IPS-20b (cell line): ENCODE measurements around the gene HNRNPLL.
A peak's percentile ranks its signal among the peaks of the same experiment; 100 is the strongest.

ENCODE experiments used
- H3K27ac ChIP-seq: one replicate; pipeline ENCODE4 v1.5.1; 2013; ENCODE audit warnings: low read length
- H3K27me3 ChIP-seq: 2 replicates; pipeline ENCODE4 v1.6.1; 2013; ENCODE audit warnings: mild to moderate bottlenecking, low read length, inconsistent platforms; ENCODE audit not compliant: insufficient read depth
- H3K36me3 ChIP-seq: 2 replicates; pipeline ENCODE4 v1.6.1; 2013; ENCODE audit warnings: low read depth, mild to moderate bottlenecking, inconsistent platforms, low read length, moderate library complexity; ENCODE audit not compliant: insufficient read depth
- H3K4me1 ChIP-seq: 2 replicates; pipeline ENCODE4 v1.6.1; 2013; ENCODE audit warnings: mild to moderate bottlenecking, control low read depth, inconsistent platforms, low read length, moderate library complexity; ENCODE audit not compliant: insufficient read depth
- H3K4me3 ChIP-seq: 2 replicates; pipeline ENCODE4 v1.5.1; 2013; ENCODE audit warnings: mild to moderate bottlenecking, low read length, inconsistent platforms
- H3K9ac ChIP-seq: 2 replicates; pipeline ENCODE4 v1.6.1; 2013; ENCODE audit warnings: low read depth, mild to moderate bottlenecking, inconsistent platforms, low read length, moderate library complexity
- H3K9me3 ChIP-seq: 2 replicates; pipeline ENCODE4 v1.6.1; 2013; ENCODE audit warnings: mild to moderate bottlenecking, low read depth, low read length, inconsistent platforms; ENCODE audit not compliant: insufficient read depth

HNRNPLL gene

DNA sequence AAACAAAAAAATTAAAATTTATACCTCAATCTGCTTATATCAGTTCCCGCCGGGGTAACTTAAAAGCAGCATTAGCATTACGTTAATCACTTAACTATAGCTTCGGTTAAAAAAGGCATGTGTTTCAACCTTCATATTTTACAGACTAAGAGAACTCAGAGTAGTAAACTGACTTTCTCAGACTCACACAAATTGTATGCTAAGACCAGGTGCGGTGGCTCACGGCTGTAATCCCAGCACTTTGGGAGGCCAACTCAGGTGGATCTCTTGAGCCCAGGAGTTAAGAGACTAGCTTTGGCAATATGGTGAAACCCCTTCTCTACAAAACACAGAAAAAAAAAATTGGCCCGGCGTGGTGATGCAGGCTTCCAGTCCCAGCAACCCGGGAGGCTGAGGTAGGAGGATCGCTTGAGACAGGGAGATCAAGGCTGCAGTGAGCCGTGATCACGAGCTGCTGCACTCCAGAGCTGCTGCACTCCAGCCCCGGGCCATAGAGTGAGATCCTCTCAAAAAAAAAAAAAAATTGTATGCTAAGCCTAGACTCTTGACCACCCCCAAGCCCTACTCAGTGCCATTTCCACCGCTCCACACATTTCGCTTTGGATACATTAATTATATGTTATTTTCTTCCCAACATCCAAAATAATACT lies 2.4 kb downstream of the HNRNPLL start:
- no peak overlapping the region for H3K27ac ChIP-seq
- H3K9me3 ChIP-seq: no peaks in the 10 kb centered on the region
- no peaks in the 10 kb centered on the region for H3K36me3 ChIP-seq
- peak overlapping the region; percentile 93 for H3K9ac ChIP-seq
- H3K27me3 ChIP-seq: no peaks in the 10 kb centered on the region
- peak overlapping the region; percentile 99 for H3K4me3 ChIP-seq
- H3K4me1 ChIP-seq: peaks cover 17% of the 10 kb centered on the region

DNA sequence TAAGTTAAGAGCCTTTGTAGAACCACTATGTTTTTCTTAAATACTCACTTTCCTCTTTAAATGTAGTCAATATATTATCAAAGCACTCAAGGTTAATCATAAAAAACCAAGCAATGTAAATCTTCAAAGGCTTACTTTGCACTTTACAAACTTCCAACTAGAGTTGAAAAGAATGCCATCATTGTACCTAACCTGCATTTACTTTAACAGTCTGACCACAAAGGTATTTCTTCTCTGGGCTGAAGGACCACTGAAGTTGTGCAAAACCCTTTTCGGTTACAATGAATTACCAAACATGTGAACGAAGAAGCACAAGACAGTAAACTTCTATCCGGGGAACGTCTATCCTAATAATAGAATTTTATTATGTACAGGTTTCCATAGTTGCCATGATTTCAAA lies 3.0 kb downstream of the HNRNPLL start:
- no peaks in the 10 kb centered on the region for H3K27me3 ChIP-seq
- peak overlapping the region; percentile 99 for H3K4me3 ChIP-seq
- peaks cover 17% of the 10 kb centered on the region for H3K4me1 ChIP-seq
- no peak overlapping the region for H3K27ac ChIP-seq
- H3K9ac ChIP-seq: peak overlapping the region; percentile 93; the same call in 1 of the 2 replicates
- no peaks in the 10 kb centered on the region for H3K36me3 ChIP-seq
- H3K9me3 ChIP-seq: no peaks in the 10 kb centered on the region

- Histone ChIP-seq H3K27ac (no peak overlapping the region), H3K4me1 (peaks cover 17% of the 10 kb centered on the region), H3K9me3 (no peaks in the 10 kb centered on the region), H3K4me3 (peak overlapping the region; percentile 99), H3K36me3 (no peaks in the 10 kb centered on the region), H3K9ac (peak overlapping the region; percentile 93; the same call in 1 of the 2 replicates), H3K27me3 (no peaks in the 10 kb centered on the region)
Observed at GRCh38 chr2:38598991-38599295, 3.8 kb downstream of the HNRNPLL start.

- no peak overlapping the region for H3K27ac ChIP-seq
- H3K4me1 ChIP-seq: peaks cover 17% of the 10 kb centered on the region
- peak overlapping the region; percentile 99 for H3K4me3 ChIP-seq
- H3K27me3 ChIP-seq: no peaks in the 10 kb centered on the region
- no peaks in the 10 kb centered on the region for H3K36me3 ChIP-seq
- peak overlapping the region; percentile 93; the same call in 1 of the 2 replicates for H3K9ac ChIP-seq
- H3K9me3 ChIP-seq: no peaks in the 10 kb centered on the region
Observed at GRCh38 chr2:38598200-38598990, 4.3 kb downstream of the HNRNPLL start.

DNA sequence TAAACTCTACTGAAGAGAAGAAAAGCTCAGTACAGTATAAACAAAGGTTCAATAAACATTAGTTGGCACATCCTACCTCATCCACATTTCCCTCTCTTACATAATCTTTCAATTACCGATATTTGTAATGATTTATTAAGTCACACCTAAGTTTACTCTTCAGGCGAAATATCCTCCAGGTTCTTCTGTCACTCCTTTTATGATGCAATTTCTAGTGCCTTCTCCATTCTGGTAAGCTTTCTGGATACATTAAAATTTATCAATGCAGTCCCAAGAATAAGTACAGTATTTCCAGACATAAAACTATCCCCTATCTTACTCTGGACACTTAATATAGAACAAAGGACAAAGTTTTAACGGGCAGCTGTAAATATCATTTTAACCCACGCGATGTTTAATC lies 5.6 kb downstream of the HNRNPLL start:
- Histone ChIP-seq H3K27me3 (no peaks in the 10 kb centered on the region), H3K36me3 (no peaks in the 10 kb centered on the region), H3K9ac (no peak overlapping the region), H3K27ac (no peak overlapping the region), H3K9me3 (no peaks in the 10 kb centered on the region), H3K4me1 (peaks cover 23% of the 10 kb centered on the region), H3K4me3 (no peak overlapping the region)

DNA sequence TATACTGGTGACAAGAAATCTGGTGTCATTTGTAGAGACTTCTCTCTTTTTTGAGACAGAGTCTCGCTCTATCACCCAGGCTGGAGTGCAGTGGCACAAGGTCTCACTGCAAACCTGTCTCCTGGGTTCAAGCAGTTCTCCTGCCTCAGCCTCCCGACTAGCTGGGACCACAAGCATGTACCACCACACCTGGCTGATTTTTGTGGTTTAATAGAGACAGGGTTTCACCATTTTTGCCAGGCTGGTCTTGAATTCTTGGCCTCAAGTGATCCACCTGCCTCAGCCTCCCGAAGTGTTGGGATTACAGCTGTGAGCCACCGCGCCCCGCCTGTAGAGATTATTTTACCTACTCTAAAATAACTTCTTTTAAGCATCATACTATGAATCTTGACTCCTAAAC lies 6.5 kb downstream of the HNRNPLL start:
- Histone ChIP-seq H3K27ac (no peak overlapping the region), H3K4me1 (peaks cover 23% of the 10 kb centered on the region), H3K9ac (no peak overlapping the region), H3K36me3 (peaks cover 2% of the 10 kb centered on the region; the same call in 1 of the 2 replicates), H3K9me3 (no peaks in the 10 kb centered on the region), H3K4me3 (no peak overlapping the region), H3K27me3 (no peaks in the 10 kb centered on the region)

- H3K4me1 ChIP-seq: peaks cover 8% of the 10 kb centered on the region; the same call in 1 of the 2 replicates
- H3K27me3 ChIP-seq: no peaks in the 10 kb centered on the region
- no peak overlapping the region for H3K4me3 ChIP-seq
- no peak overlapping the region for H3K9ac ChIP-seq
- no peaks in the 10 kb centered on the region for H3K9me3 ChIP-seq
- H3K36me3 ChIP-seq: peaks cover 12% of the 10 kb centered on the region; the same call in 1 of the 2 replicates
- H3K27ac ChIP-seq: no peak overlapping the region
Observed at GRCh38 chr2:38592951-38593350, 9.8 kb downstream of the HNRNPLL start.

- Histone ChIP-seq H3K36me3 (peaks cover 22% of the 10 kb centered on the region; the same call in 1 of the 2 replicates), H3K4me3 (no peak overlapping the region), H3K9ac (no peak overlapping the region), H3K9me3 (no peaks in the 10 kb centered on the region), H3K27me3 (no peaks in the 10 kb centered on the region), H3K4me1 (peaks cover 6% of the 10 kb centered on the region; the same call in 1 of the 2 replicates), H3K27ac (no peak overlapping the region)
Observed at GRCh38 chr2:38591152-38591551, 11.6 kb downstream of the HNRNPLL start.

- Histone ChIP-seq H3K27me3 (no peaks in the 10 kb centered on the region), H3K9me3 (no peaks in the 10 kb centered on the region), H3K4me3 (no peak overlapping the region), H3K36me3 (peaks cover 31% of the 10 kb centered on the region), H3K4me1 (peaks cover 6% of the 10 kb centered on the region; the same call in 1 of the 2 replicates), H3K27ac (no peak overlapping the region), H3K9ac (no peak overlapping the region)
Observed at GRCh38 chr2:38590053-38590452, 12.7 kb downstream of the HNRNPLL start.

DNA sequence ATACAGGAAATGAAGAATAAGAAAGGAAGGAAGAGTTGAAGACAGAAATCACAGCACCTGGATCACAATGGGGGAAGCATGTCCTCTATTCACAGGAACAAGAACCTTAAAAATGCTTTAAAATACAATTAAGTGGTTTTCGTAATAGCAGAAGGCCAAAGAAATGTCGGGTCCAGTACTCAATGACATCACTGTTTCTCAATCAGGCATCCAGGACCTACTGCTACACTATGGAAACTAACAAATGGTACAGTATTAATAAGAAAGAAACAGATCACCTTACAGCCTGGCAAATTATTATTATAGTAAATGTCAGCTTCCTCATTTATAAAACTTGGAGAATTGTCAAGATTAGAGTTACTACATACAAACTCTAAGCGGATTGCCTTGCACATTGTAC lies 15.8 kb downstream of the HNRNPLL start:
- Histone ChIP-seq H3K9me3 (no peaks in the 10 kb centered on the region), H3K36me3 (peaks cover 45% of the 10 kb centered on the region), H3K9ac (no peak overlapping the region), H3K4me3 (no peak overlapping the region), H3K27me3 (no peaks in the 10 kb centered on the region), H3K27ac (no peak overlapping the region), H3K4me1 (no peaks in the 10 kb centered on the region)

GRCh38 chr2:38584881-38585280 lies 17.8 kb downstream of the HNRNPLL start:
- H3K4me3 ChIP-seq: no peak overlapping the region
- peaks cover 8% of the 10 kb centered on the region for H3K4me1 ChIP-seq
- no peaks in the 10 kb centered on the region for H3K9me3 ChIP-seq
- H3K9ac ChIP-seq: no peak overlapping the region
- no peak overlapping the region for H3K27ac ChIP-seq
- H3K36me3 ChIP-seq: peaks cover 57% of the 10 kb centered on the region
- H3K27me3 ChIP-seq: no peaks in the 10 kb centered on the region

- Histone ChIP-seq H3K9ac (no peak overlapping the region), H3K27ac (no peak overlapping the region), H3K9me3 (no peaks in the 10 kb centered on the region), H3K27me3 (no peaks in the 10 kb centered on the region), H3K4me1 (peaks cover 11% of the 10 kb centered on the region), H3K36me3 (peaks cover 58% of the 10 kb centered on the region), H3K4me3 (no peak overlapping the region)
Observed at GRCh38 chr2:38583994-38584393, 18.7 kb downstream of the HNRNPLL start.
